T-helper 2 cell treated with Interferon-gamma antibody and Interleukin-4, amounts not matched to agents 5 μg/mL and 100 μg/mL, for 36 hours (primary cell): ENCODE results near the gene BCAS3.

ENCODE experiments used
- DNase-seq: peaks from one replicate; pipeline ENCODE4 v3.0.0; 2021; ENCODE audit warnings: low spot score
- H3K27ac Mint-ChIP-seq: one replicate; pipeline ENCODE4 v1.8.0; 2021; ENCODE audit warnings: mild to moderate bottlenecking, mixed read lengths
- H3K27me3 Mint-ChIP-seq: one replicate; pipeline ENCODE4 v1.8.0; 2021; ENCODE audit warnings: low read depth, mixed read lengths
- H3K36me3 Mint-ChIP-seq: one replicate; pipeline ENCODE4 v1.8.0; 2021; ENCODE audit warnings: low read depth, mixed read lengths
- H3K4me1 Mint-ChIP-seq: one replicate; pipeline ENCODE4 v1.8.0; 2021; ENCODE audit warnings: low read depth, mixed read lengths
- H3K4me3 Mint-ChIP-seq: one replicate; pipeline ENCODE4 v1.8.0; 2022; ENCODE audit warnings: mild to moderate bottlenecking, moderate library complexity, mixed read lengths
- H3K9me3 Mint-ChIP-seq: one replicate; pipeline ENCODE4 v1.8.0; 2021; ENCODE audit warnings: mixed read lengths

The BCAS3 gene

DNA sequence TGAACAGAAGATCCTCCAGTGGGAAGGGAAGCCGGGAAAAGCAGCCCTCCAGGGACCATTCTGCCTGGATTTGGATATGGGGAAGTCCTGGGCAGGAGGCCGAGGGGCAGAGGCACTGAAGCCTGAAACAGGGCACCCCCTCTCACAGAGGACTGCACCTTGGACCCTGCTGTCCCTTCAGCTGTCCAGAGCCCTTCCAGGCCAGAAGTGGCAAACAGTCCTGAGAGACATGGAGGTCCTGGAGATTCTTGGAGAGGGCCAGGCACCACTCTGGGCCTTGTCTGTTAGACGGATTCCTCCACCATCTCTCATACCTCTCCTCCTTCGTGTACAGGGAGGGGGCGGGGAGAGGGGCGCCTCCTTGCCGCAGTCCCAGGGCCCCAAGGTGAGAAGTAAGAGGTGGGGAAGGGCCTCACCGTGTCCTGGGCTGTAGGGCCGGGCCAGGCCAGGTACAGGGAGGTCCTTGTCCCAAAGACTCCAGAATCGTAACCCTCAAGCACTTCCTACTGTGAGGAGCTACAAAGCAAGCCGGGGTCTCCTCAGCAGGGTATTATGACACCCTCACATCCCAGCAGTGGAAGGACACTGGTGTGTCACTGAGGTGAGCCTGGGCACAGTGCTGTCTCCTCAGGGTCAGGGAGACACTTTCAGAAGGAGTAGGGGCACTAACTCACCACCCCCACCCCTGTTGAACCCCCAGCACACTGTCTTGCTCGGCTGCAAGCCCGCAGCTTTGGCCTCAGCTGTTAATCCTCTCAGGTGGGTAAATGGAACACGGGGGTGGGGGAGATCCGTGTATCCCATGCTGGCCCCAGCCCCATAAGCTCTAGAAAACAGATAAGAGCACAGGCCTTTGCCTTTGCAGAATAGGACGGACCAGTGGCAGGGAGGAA lies 705.4 kb downstream of the BCAS3 start:
- no peak for DNase-seq
- H3K4me3 Mint-ChIP-seq = no peak overlapping the region
- H3K27me3 Mint-ChIP-seq = no peaks in the 10 kb centered on the region
- no peaks in the 10 kb centered on the region for H3K9me3 Mint-ChIP-seq
- H3K4me1 Mint-ChIP-seq = no peaks in the 10 kb centered on the region
- H3K36me3 Mint-ChIP-seq = no peaks in the 10 kb centered on the region
- no peak overlapping the region for H3K27ac Mint-ChIP-seq

GRCh38 chr17:61383689-61384201 lies 706.1 kb downstream of the BCAS3 start:
- no peaks in the 10 kb centered on the region for H3K36me3 Mint-ChIP-seq
- no peaks in the 10 kb centered on the region for H3K4me1 Mint-ChIP-seq
- no peak overlapping the region for H3K4me3 Mint-ChIP-seq
- H3K9me3 Mint-ChIP-seq = no peaks in the 10 kb centered on the region
- H3K27ac Mint-ChIP-seq = no peak overlapping the region
- DNase-seq = no peak
- H3K27me3 Mint-ChIP-seq = no peaks in the 10 kb centered on the region

DNA sequence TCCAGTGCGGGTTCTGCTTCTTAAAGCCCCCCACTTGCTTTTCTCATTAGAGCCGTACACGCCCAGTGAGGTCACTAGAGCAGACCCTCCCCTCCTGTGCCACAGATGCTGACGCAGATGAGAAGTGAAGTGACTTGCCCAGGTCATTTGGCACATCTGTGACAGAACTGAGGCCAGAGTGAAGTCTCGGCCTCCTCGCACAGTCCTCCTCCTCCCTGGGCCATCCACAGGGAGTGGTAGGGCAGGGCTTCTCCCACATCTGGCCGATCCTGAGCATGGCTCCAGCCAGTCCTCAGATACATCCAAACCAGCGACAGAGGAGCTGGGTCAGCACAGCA lies 706.7 kb downstream of the BCAS3 start:
- Mint-ChIP-seq H3K27ac (no peak overlapping the region), H3K4me3 (no peak overlapping the region), H3K36me3 (no peaks in the 10 kb centered on the region), H3K27me3 (no peaks in the 10 kb centered on the region), H3K4me1 (no peaks in the 10 kb centered on the region), H3K9me3 (no peaks in the 10 kb centered on the region)
- no peak for DNase-seq

DNA sequence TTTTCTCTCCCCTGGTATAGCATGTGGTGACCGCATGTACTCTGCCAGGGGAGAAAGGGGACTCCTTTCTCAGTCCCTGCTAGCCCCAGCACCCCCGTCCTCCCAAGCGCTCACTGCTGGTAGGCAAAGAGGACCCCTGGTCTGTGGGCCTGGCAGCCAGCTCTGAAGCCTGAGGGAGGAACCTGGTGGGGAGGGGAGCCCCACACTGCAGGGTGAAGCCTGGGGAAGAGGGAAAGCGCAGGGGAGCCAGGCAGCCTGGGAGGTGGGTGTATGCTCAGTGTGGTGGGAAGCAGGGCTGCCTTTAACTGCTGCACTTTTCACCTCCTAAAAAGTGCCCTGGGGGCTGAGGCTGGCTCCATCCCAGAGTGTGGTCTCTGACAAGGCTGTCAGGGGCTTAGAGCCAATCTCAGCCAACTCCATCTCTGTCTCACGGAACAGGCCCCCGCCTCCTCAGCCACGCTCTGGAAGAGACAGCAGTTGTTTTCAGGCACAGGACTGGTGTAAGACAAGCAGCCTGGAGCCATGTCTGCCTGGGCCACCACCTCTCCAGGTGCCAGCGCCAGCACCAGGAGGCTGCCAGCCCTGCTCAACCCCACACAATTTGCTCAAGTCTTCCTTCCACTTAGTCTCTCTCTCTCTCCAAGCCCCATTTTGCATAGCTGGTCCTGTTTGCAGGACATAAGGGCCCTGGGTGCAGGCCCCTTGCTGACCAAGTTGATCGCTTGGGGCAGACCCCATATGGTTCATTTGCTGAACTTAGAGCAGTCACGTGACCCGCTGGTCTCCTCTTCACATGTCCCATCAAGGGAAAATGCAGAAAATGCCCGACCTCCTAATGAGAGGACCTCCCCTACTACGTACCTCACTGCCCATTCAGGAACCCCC lies 707.3 kb downstream of the BCAS3 start:
- Mint-ChIP-seq H3K4me3 (no peak overlapping the region), H3K27me3 (no peaks in the 10 kb centered on the region), H3K27ac (no peak overlapping the region), H3K36me3 (no peaks in the 10 kb centered on the region), H3K4me1 (no peaks in the 10 kb centered on the region), H3K9me3 (no peaks in the 10 kb centered on the region)
- no peak for DNase-seq

GRCh38 chr17:61385577-61386236 lies 708.1 kb downstream of the BCAS3 start:
- no peak overlapping the region for H3K4me3 Mint-ChIP-seq
- DNase-seq = no peak
- H3K9me3 Mint-ChIP-seq = no peaks in the 10 kb centered on the region
- H3K4me1 Mint-ChIP-seq = no peaks in the 10 kb centered on the region
- no peaks in the 10 kb centered on the region for H3K36me3 Mint-ChIP-seq
- H3K27me3 Mint-ChIP-seq = no peaks in the 10 kb centered on the region
- no peak overlapping the region for H3K27ac Mint-ChIP-seq

DNA sequence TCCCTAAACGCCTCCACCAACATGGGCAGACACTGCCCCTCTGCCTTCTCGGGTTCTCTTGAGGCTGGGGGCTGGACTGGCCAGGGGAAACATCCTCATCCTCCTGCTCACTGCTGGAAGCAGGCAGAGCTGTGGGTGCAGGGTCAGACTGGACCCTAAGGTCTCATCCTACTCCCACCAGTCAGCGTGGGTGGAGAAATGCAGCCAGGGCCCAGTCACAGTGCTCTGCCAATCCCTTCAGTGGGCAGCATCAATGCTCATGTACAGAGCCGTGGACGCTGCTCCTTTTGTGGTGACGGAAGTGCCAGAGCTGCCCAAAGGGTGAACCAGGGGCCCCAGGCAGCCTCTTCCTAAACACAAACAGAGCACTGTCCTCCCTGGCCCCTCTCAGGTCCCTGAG lies 708.6 kb downstream of the BCAS3 start:
- Mint-ChIP-seq H3K27me3 (no peaks in the 10 kb centered on the region), H3K4me1 (no peaks in the 10 kb centered on the region), H3K9me3 (no peaks in the 10 kb centered on the region), H3K4me3 (no peak overlapping the region), H3K27ac (no peak overlapping the region), H3K36me3 (no peaks in the 10 kb centered on the region)
- DNase-seq = no peak

DNA sequence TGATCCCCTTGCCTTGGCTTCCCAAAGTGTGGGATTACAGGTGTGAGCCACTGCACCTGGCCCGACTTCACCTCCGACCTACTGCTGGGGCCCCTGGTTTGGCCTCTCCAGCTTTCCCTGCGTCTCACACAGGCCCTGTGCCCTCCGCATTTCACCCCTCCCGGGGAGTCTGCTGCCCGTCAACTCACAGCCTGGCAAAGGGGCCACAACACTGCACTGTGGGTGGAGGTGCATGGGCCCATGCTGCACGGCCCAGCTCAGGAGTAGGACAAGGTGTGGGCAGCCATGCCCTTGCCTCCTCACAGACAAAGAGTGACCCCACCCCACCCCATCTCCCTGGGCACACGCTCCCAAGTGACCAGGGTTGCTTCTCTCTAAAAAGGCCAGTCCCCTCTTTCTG lies 709.4 kb downstream of the BCAS3 start:
- no peaks in the 10 kb centered on the region for H3K36me3 Mint-ChIP-seq
- no peaks in the 10 kb centered on the region for H3K27me3 Mint-ChIP-seq
- H3K9me3 Mint-ChIP-seq = no peaks in the 10 kb centered on the region
- no peak for DNase-seq
- H3K4me1 Mint-ChIP-seq = no peaks in the 10 kb centered on the region
- no peak overlapping the region for H3K27ac Mint-ChIP-seq
- no peak overlapping the region for H3K4me3 Mint-ChIP-seq

GRCh38 chr17:61387511-61388305 lies 710.1 kb downstream of the BCAS3 start:
- DNase-seq = no peak
- Mint-ChIP-seq H3K9me3 (no peaks in the 10 kb centered on the region), H3K27ac (no peak overlapping the region), H3K4me1 (no peaks in the 10 kb centered on the region), H3K36me3 (no peaks in the 10 kb centered on the region), H3K27me3 (no peaks in the 10 kb centered on the region), H3K4me3 (no peak overlapping the region)

DNA sequence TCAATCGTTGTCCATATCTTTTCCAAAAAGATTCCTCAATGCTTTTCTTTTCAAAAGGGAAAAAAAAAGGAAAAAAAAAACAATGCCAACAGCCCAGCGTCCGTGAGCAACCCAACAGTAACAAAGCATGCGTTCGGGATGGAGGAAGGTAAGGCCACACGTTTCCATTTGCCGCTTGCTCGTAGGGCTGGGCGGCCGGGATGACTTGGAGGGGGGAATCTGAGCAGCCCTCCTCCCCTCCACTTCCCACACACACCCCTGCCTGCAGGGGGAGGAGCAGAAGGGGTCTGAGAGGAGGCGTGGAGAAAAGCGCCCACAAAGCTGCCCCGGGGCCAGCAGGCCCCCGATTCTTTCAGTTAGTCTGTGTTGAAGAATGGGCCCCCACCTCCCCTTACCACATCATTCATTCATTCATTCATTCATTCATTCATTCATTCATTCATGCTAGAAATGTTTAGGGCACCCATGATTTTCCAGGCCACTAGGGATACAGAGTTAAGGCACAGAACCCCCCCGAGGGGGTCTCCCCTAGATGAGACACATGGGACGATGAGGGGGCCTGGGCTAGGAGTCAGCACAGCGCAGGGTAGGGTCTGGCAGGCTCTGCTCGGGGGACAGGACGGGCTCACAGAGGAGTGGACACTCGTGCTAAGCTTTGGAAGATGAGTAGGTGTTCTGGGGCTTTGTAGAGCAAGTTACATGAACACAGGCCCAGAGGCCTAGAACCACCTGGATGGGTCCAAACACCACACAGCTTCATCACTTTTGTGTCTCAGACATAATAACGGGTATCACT lies 711.1 kb downstream of the BCAS3 start:
- no peak for DNase-seq
- H3K9me3 Mint-ChIP-seq = no peaks in the 10 kb centered on the region
- no peaks in the 10 kb centered on the region for H3K4me1 Mint-ChIP-seq
- H3K36me3 Mint-ChIP-seq = no peaks in the 10 kb centered on the region
- H3K27me3 Mint-ChIP-seq = peaks cover 3% of the 10 kb centered on the region
- no peak overlapping the region for H3K27ac Mint-ChIP-seq
- H3K4me3 Mint-ChIP-seq = no peak overlapping the region

DNA sequence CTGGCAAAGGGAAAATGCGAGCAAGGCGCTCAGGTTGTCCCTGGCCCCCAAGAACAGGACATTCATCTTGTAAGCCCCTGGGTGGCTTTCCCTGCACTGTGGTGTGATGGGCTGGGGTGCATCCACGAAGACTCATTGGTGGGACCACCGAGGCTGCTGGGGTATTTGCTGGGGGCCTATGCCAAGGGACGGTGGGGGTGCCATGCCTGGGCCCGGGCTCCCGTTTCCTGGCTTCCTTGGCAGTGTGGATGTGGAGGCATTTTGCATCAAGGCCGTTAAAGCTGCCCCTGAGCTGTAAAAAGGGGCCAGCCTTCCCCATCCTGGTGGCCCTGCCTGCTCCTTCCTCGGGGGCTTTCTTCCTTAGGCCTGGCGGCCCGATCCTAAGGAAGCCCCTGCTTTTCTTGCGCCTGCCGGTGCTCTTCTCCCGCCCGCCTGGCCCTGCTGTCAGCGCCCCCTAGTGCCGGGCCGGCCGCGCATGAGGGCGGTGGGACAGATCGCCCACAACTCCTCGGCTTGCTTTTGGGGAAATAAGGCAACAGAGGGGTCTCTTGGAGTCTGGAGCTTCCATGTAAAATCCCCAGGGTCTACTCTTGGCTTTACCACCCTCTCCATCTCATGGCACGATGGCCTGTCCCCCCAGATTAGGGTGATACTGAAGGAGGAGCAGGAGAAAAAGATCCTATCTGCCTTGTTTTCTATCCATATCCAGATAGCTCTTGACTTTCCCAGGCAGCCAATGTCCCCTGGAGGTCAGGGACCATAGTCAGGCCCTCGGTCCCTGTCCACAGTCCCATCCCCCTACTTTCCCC lies 712.2 kb downstream of the BCAS3 start:
- peak; percentile 26 for DNase-seq
- H3K4me3 Mint-ChIP-seq = no peak overlapping the region
- H3K27ac Mint-ChIP-seq = no peak overlapping the region
- H3K9me3 Mint-ChIP-seq = no peaks in the 10 kb centered on the region
- no peaks in the 10 kb centered on the region for H3K36me3 Mint-ChIP-seq
- H3K4me1 Mint-ChIP-seq = no peaks in the 10 kb centered on the region
- H3K27me3 Mint-ChIP-seq = peaks cover 8% of the 10 kb centered on the region

DNA sequence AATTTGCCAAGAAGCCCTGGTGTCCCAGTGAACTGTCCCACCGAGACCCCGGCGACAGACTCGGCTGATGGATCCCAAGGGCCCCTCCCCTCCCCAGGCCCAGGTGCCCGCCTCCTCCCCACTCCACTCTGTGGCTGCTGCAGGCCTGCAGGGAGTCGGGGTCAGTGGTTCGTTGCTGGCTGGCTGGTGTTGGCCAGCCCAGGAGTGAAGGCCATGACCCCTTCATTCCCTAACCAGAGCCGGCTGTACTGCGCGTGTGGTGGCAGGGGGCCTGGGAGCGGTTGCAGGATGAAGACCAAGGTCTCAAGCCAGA lies 712.8 kb downstream of the BCAS3 start:
- peaks cover 14% of the 10 kb centered on the region for H3K27me3 Mint-ChIP-seq

GRCh38 chr17:61391595-61392291 lies 714.1 kb downstream of the BCAS3 start:
- Mint-ChIP-seq H3K9me3 (no peaks in the 10 kb centered on the region), H3K4me1 (no peaks in the 10 kb centered on the region), H3K4me3 (no peak overlapping the region), H3K36me3 (no peaks in the 10 kb centered on the region), H3K27me3 (peaks cover 19% of the 10 kb centered on the region), H3K27ac (no peak overlapping the region)
- DNase-seq = no peak

More for the DNA sequence above, 712.8 kb downstream of the BCAS3 start:
- H3K4me1 Mint-ChIP-seq = no peaks in the 10 kb centered on the region
- H3K4me3 Mint-ChIP-seq = no peak overlapping the region
- H3K27ac Mint-ChIP-seq = no peak overlapping the region
- no peaks in the 10 kb centered on the region for H3K9me3 Mint-ChIP-seq
- DNase-seq = no peak
- no peaks in the 10 kb centered on the region for H3K36me3 Mint-ChIP-seq
